CD4-positive, alpha-beta memory T cell (primary cell): ENCODE measurements around the gene NKRF. TPM values are rescaled to one million over a fixed set of nuclear protein-coding genes. Genes with fewer than 3 reads are reported as not detected.

Experiments used
- CTCF ChIA-PET: fragments of 350-600 bp; sonication (Branson Sonifier 250); formaldehyde crosslinking; loops from one replicate; lab custom pipeline; 2021; ENCODE audit warnings: inconsistent platforms; ENCODE audit not compliant: partially characterized antibody; lab: Charles Lee
- POLR2A ChIA-PET: fragments of 350-600 bp; sonication (Branson Sonifier 250); formaldehyde crosslinking; loops from one replicate; lab custom pipeline; 2021; ENCODE audit not compliant: partially characterized antibody; lab: Charles Lee
- DNase-seq, 5 donors: peaks; one replicate each; pipeline versions ENCODE4 v3.0.0 to v3.0.0-alpha.2; 2020 to 2022; ENCODE audit warnings: mixed read lengths in 1 of 5
- H3K27ac ChIP-seq: one replicate; pipeline ENCODE4 v1.7.0; 2013; ENCODE audit warnings: low read depth, low read length
- H3K27me3 ChIP-seq: 2 replicates; pipeline ENCODE4 v1.7.0; 2013; ENCODE audit warnings: mild to moderate bottlenecking, low read length, moderate library complexity; ENCODE audit not compliant: insufficient read depth
- H3K36me3 ChIP-seq: 2 replicates; pipeline ENCODE4 v1.7.0; 2013; ENCODE audit warnings: mild to moderate bottlenecking, low read length, moderate library complexity; ENCODE audit not compliant: insufficient read depth
- H3K4me1 ChIP-seq: 2 replicates; pipeline ENCODE4 v1.7.0; 2013; ENCODE audit warnings: mild to moderate bottlenecking, low read length, moderate library complexity; ENCODE audit not compliant: insufficient read depth
- H3K4me3 ChIP-seq, 2 donors: one replicate each; pipeline ENCODE4 v1.7.0; 2013; ENCODE audit warnings: low read length in 2 of 2, mild to moderate bottlenecking in 1 of 2
- H3K9me3 ChIP-seq, 2 donors: one replicate each; pipeline ENCODE4 v1.7.0; 2013; ENCODE audit warnings: low read length in 2 of 2, control low read depth in 1 of 2; ENCODE audit not compliant: control insufficient read depth in 1 of 2
- H3K27ac Mint-ChIP-seq, 7 donors: one replicate each; pipeline ENCODE4 v1.8.0; 2020 to 2021; ENCODE audit warnings: mixed read lengths in 7 of 7, mild to moderate bottlenecking in 6 of 7, inconsistent platforms in 3 of 7, moderate library complexity in 3 of 7
- H3K27me3 Mint-ChIP-seq, 2 donors: one replicate each; pipeline ENCODE4 v1.8.0; 2020 to 2021; ENCODE audit warnings: mixed read lengths in 2 of 2
- H3K36me3 Mint-ChIP-seq, 2 donors: one replicate each; pipeline ENCODE4 v1.8.0; 2020 to 2021; ENCODE audit warnings: mixed read lengths in 2 of 2, inconsistent platforms in 1 of 2, mild to moderate bottlenecking in 1 of 2
- H3K4me1 Mint-ChIP-seq, 4 donors: one replicate each; pipeline ENCODE4 v1.8.0; 2020 to 2021; ENCODE audit warnings: mixed read lengths in 4 of 4, mild to moderate bottlenecking in 1 of 4
- H3K4me3 Mint-ChIP-seq, 8 donors: one replicate each; pipeline ENCODE4 v1.8.0; 2020 to 2021; ENCODE audit warnings: mixed read lengths in 8 of 8, mild to moderate bottlenecking in 7 of 8, moderate library complexity in 6 of 8, inconsistent platforms in 3 of 8
- H3K9me3 Mint-ChIP-seq, 8 donors: one replicate each; pipeline ENCODE4 v1.8.0; 2020 to 2021; ENCODE audit warnings: mixed read lengths in 8 of 8, mild to moderate bottlenecking in 5 of 8, inconsistent platforms in 3 of 8, moderate library complexity in 1 of 8
- intact Hi-C: fragments of 100-400 bp; cut with micrococcal nuclease; formaldehyde crosslinking; loops from one replicate; pipeline ENCODE4 v1.15.1; 2023
- polyA plus RNA-seq, 2 donors: library from polyadenylated mRNA; unstranded; fragments of 300-500 nt; fragmentation: Illumina TruSeq; gene quantifications; one replicate each; pipeline ENCODE4 v1.2.3, GENCODE V29; 2021
- total RNA-seq, 2 experiments: library from RNA; stranded (reverse); gene quantifications; one replicate each; pipeline ENCODE4 v1.2.3, GENCODE V29; 2021

NKRF gene
- 10 to 100 TPM; 13.0 to 14.2 TPM for total RNA-seq
- polyA plus RNA-seq, result 1 to 10 TPM; 5.6 to 7.3 TPM

- Mint-ChIP-seq H3K27ac (peak within 1 kb of the TSS; percentile 93 to 99 (median 99)), H3K4me3 (peak within 1 kb of the TSS; percentile 91 to 97 (median 95)), H3K36me3 (peaks cover 7 to 15% of the 10 kb centered on the region in 2 donors), H3K4me1 (peaks cover 10 to 46% (median 28%) of the 10 kb centered on the region in 4 donors), H3K9me3 (peaks cover 0 to 5% (median 0%) of the 10 kb centered on the region in 8 donors), H3K27me3 (no peaks in the 10 kb centered on the region)
- DNase-seq, result peak; percentile 87 to 94 (median 89)
- ChIA-PET CTCF (interaction anchor here (0.7 to 1.3 kb wide), 4 partner anchors 87 to 281 kb away, joined by 3 to 4 read pairs (median 3); partner anchors contain the start of gene SEPTIN6), POLR2A (interaction anchor here (0.6 to 4.1 kb wide), 16 partner anchors 10 to 370 kb away, joined by 3 to 34 read pairs (median 7); partner anchors contain the start of genes RPL39, SEPTIN6, SLC25A5 and SOWAHD)
- H3K27me3 ChIP-seq, result no peaks in the 10 kb centered on the region
- H3K36me3 ChIP-seq, result no peaks in the 10 kb centered on the region
- H3K27ac ChIP-seq, result peak within 1 kb of the TSS; percentile 85
- intact Hi-C loops, result loop anchor here (1.0 to 5.0 kb wide), 5 partner anchors 32 to 264 kb away; partner anchors contain the start of genes NDUFA1, RNF113A, SEPTIN6 and UBE2A
- no peaks in the 10 kb centered on the region for H3K9me3 ChIP-seq
- peak within 1 kb of the TSS; percentile 73 to 84 for H3K4me3 ChIP-seq
- H3K4me1 ChIP-seq, result peaks cover 26% of the 10 kb centered on the region
These were observed at the start of gene NKRF for GRCh38 chrX:119606280-119607017. Gene NKRF (minus strand): TSS chrX:119606424.

GRCh38 chrX:119655125-119655524 is 48.9 kb upstream of the NKRF start:
- H3K36me3 ChIP-seq, result peaks cover 27% of the 10 kb centered on the region
- no peak overlapping the region for H3K4me3 ChIP-seq
- DNase-seq, result peak in 2 of 5 donors; percentile 41 to 79
- peak overlapping the region; percentile 41 for H3K27ac ChIP-seq
- Mint-ChIP-seq H3K27ac (peak overlapping the region; percentile 80 to 96 (median 91)), H3K9me3 (no peaks in the 10 kb centered on the region), H3K4me3 (peak overlapping the region in 5 of 8 donors; percentile 40 to 72 (median 59)), H3K4me1 (peaks cover 26 to 50% (median 42%) of the 10 kb centered on the region in 4 donors), H3K36me3 (peaks cover 60 to 68% of the 10 kb centered on the region in 2 donors), H3K27me3 (no peaks in the 10 kb centered on the region)
- intact Hi-C loops, result no loop called here
- H3K9me3 ChIP-seq, result no peaks in the 10 kb centered on the region
- POLR2A ChIA-PET, result interaction anchor here (0.6 to 4.7 kb wide), 5 partner anchors 11 to 36 kb away, joined by 3 to 48 read pairs (median 4); partner anchors contain the start of gene SEPTIN6
- CTCF ChIA-PET, result interaction anchor here (1.5 to 3.0 kb wide), 3 partner anchors 38 to 125 kb away, joined by 4 to 17 read pairs (median 5); partner anchors contain the start of gene SEPTIN6
- H3K27me3 ChIP-seq, result no peaks in the 10 kb centered on the region
- H3K4me1 ChIP-seq, result peaks cover 24% of the 10 kb centered on the region

- DNase-seq, result peak in 4 of 5 donors; percentile 38 to 75 (median 42)
- H3K4me3 Mint-ChIP-seq, result peak overlapping the region in 2 of 8 donors; percentile 2 to 19
- H3K4me1 ChIP-seq, result peaks cover 30% of the 10 kb centered on the region
- CTCF ChIA-PET, result interaction anchor here (0.7 to 3.0 kb wide), 10 partner anchors 21 to 127 kb away, joined by 3 to 17 read pairs (median 4); partner anchors contain the start of gene SEPTIN6
- no peak overlapping the region for H3K4me3 ChIP-seq
- peaks cover 30% of the 10 kb centered on the region for H3K36me3 ChIP-seq
- peaks cover 23 to 50% (median 40%) of the 10 kb centered on the region in 4 donors for H3K4me1 Mint-ChIP-seq
- peak overlapping the region; percentile 41 for H3K27ac ChIP-seq
- no peaks in the 10 kb centered on the region for H3K27me3 Mint-ChIP-seq
- H3K9me3 Mint-ChIP-seq, result no peaks in the 10 kb centered on the region
- peaks cover 57 to 64% of the 10 kb centered on the region in 2 donors for H3K36me3 Mint-ChIP-seq
- POLR2A ChIA-PET, result interaction anchor here (0.6 to 4.7 kb wide), 5 partner anchors 12 to 104 kb away, joined by 3 to 48 read pairs (median 4); partner anchors contain the start of genes SEPTIN6 and SOWAHD
- H3K27ac Mint-ChIP-seq, result peak overlapping the region; percentile 76 to 96 (median 91)
- intact Hi-C loops, result no loop called here
- H3K27me3 ChIP-seq, result no peaks in the 10 kb centered on the region
- H3K9me3 ChIP-seq, result no peaks in the 10 kb centered on the region
These were observed 47.9 kb upstream of the NKRF start for GRCh38 chrX:119654112-119654531.

- ChIA-PET CTCF (interaction anchor here (1.3 to 1.9 kb wide), 3 partner anchors 43 to 81 kb away, joined by 4 to 5 read pairs (median 4); partner anchors contain the start of gene SEPTIN6), POLR2A (interaction anchor here (2.9 to 3.6 kb wide), 2 partner anchors 34 to 44 kb away, joined by 11 to 33 read pairs; partner anchors contain the start of gene SEPTIN6)
- no peaks in the 10 kb centered on the region for H3K27me3 ChIP-seq
- no peaks in the 10 kb centered on the region for H3K9me3 ChIP-seq
- H3K36me3 ChIP-seq, result peaks cover 32% of the 10 kb centered on the region
- H3K4me3 ChIP-seq, result no peak overlapping the region
- intact Hi-C loops, result loop anchor here (1.0 kb wide), 1 partner anchor 45 kb away; the partner anchor contains the start of gene SEPTIN6
- Mint-ChIP-seq H3K4me3 (peak overlapping the region in 7 of 8 donors; percentile 17 to 77 (median 40)), H3K27ac (peak overlapping the region; percentile 89 to 96 (median 92)), H3K36me3 (peaks cover 50 to 60% of the 10 kb centered on the region in 2 donors), H3K4me1 (peaks cover 14 to 49% (median 31%) of the 10 kb centered on the region in 4 donors), H3K27me3 (no peaks in the 10 kb centered on the region), H3K9me3 (no peaks in the 10 kb centered on the region)
- peak overlapping the region; percentile 55 for H3K27ac ChIP-seq
- no peak for DNase-seq
- H3K4me1 ChIP-seq, result peaks cover 37% of the 10 kb centered on the region
These were observed 42.2 kb upstream of the NKRF start for GRCh38 chrX:119648421-119648775.

GRCh38 chrX:119647552-119648420 is 41.6 kb upstream of the NKRF start:
- Histone ChIP-seq H3K4me3 (no peak overlapping the region), H3K4me1 (peaks cover 37% of the 10 kb centered on the region), H3K9me3 (no peaks in the 10 kb centered on the region), H3K36me3 (peaks cover 26% of the 10 kb centered on the region), H3K27ac (peak overlapping the region; percentile 55), H3K27me3 (no peaks in the 10 kb centered on the region)
- H3K36me3 Mint-ChIP-seq, result peaks cover 45 to 60% of the 10 kb centered on the region in 2 donors
- H3K27ac Mint-ChIP-seq, result peak overlapping the region; percentile 89 to 96 (median 93)
- intact Hi-C loops, result loop anchor here (1.0 kb wide), 1 partner anchor 46 kb away; the partner anchor contains the start of gene SEPTIN6
- ChIA-PET POLR2A (interaction anchor here (0.6 to 3.6 kb wide), 3 partner anchors 35 to 81 kb away, joined by 3 to 33 read pairs (median 11); partner anchors contain the start of gene SEPTIN6), CTCF (interaction anchor here (0.6 to 1.9 kb wide), 5 partner anchors 43 to 82 kb away, joined by 3 to 5 read pairs (median 4); partner anchors contain the start of gene SEPTIN6)
- peak overlapping the region in 7 of 8 donors; percentile 39 to 77 (median 52) for H3K4me3 Mint-ChIP-seq
- no peaks in the 10 kb centered on the region for H3K9me3 Mint-ChIP-seq
- no peaks in the 10 kb centered on the region for H3K27me3 Mint-ChIP-seq
- peaks cover 14 to 51% (median 31%) of the 10 kb centered on the region in 4 donors for H3K4me1 Mint-ChIP-seq
- peak; percentile 52 to 89 (median 55) for DNase-seq

DNA sequence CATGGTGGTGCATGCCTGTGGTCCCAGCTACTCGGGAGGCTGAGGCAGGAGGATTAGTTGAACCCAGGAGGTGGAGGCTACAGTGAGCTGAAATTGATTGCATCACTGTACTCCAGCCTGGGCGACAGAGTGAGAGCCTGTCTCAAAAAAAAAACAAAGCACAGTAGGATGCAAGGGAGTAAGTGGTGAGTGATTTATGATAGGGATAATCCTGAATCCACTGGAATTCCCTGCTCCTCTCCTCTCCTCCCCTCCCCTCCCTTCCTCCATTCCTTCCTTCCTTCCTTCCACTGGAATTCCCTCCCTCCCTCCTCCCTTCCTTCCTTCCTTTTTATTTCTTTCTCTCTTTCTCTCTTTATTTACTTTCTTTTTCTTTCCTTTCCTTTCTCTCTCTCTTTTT is 40.9 kb upstream of the NKRF start:
- H3K27me3 ChIP-seq, result no peaks in the 10 kb centered on the region
- Mint-ChIP-seq H3K9me3 (no peaks in the 10 kb centered on the region), H3K27me3 (no peaks in the 10 kb centered on the region), H3K27ac (peak overlapping the region; percentile 90 to 96 (median 93)), H3K36me3 (peaks cover 43 to 57% of the 10 kb centered on the region in 2 donors), H3K4me3 (peak overlapping the region in 4 of 8 donors; percentile 10 to 56 (median 50)), H3K4me1 (peaks cover 14 to 52% (median 32%) of the 10 kb centered on the region in 4 donors)
- POLR2A ChIA-PET, result interaction anchor here (2.9 to 3.6 kb wide), 2 partner anchors 35 to 45 kb away, joined by 11 to 33 read pairs; partner anchors contain the start of gene SEPTIN6
- peaks cover 19% of the 10 kb centered on the region for H3K36me3 ChIP-seq
- H3K4me3 ChIP-seq, result no peak overlapping the region
- peak overlapping the region; percentile 55 for H3K27ac ChIP-seq
- intact Hi-C loops, result no loop called here
- H3K9me3 ChIP-seq, result no peaks in the 10 kb centered on the region
- no peak for DNase-seq
- H3K4me1 ChIP-seq, result peaks cover 37% of the 10 kb centered on the region
- CTCF ChIA-PET, result interaction anchor here (1.0 kb wide), 1 partner anchor 35 kb away, joined by 4 read pairs; no protein-coding TSS in a partner anchor
